ENCODE results near the gene PCDH12. TPM values are rescaled to one million over a fixed set of nuclear protein-coding genes. Genes with fewer than 3 reads are reported as not detected.

PCDH12 gene
- polyA plus RNA-seq, 4 donors: 13.2 to 17.3 (median 16.5) TPM

- peak in 2 of 4 donors; percentile 21 to 28 for DNase-seq (ENCODE audit: low read depth in 4 of 4, low spot score in 2 of 4)
These were observed 44.3 kb downstream of the PCDH12 start for GRCh38 chr5:141913560-141914198.

- no peak for DNase-seq (ENCODE audit: low read depth in 4 of 4, low spot score in 2 of 4)
These were observed 47.7 kb downstream of the PCDH12 start for GRCh38 chr5:141910271-141910673.

GRCh38 chr5:141909212-141909611 lies 48.8 kb downstream of the PCDH12 start:
- DNase-seq (ENCODE audit: low read depth in 4 of 4, low spot score in 2 of 4): no peak

- DNase-seq (ENCODE audit: low read depth in 4 of 4, low spot score in 2 of 4): no peak
These were observed 49.2 kb downstream of the PCDH12 start for GRCh38 chr5:141908796-141909195.

- no peak for DNase-seq (ENCODE audit: low read depth in 4 of 4, low spot score in 2 of 4)
These were observed 51.0 kb downstream of the PCDH12 start for GRCh38 chr5:141906972-141907371.

- DNase-seq (ENCODE audit: low read depth in 4 of 4, low spot score in 2 of 4): no peak
These were observed 51.5 kb downstream of the PCDH12 start for GRCh38 chr5:141906517-141906916.

- DNase-seq (ENCODE audit: low read depth in 4 of 4, low spot score in 2 of 4): no peak
These were observed 53.5 kb downstream of the PCDH12 start for GRCh38 chr5:141904551-141904950.

GRCh38 chr5:141903261-141903660 lies 54.7 kb downstream of the PCDH12 start:
- no peak for DNase-seq (ENCODE audit: low read depth in 4 of 4, low spot score in 2 of 4)

GRCh38 chr5:141902015-141902814 lies 55.8 kb downstream of the PCDH12 start:
- DNase-seq (ENCODE audit: low read depth in 4 of 4, low spot score in 2 of 4): no peak

- DNase-seq (ENCODE audit: low read depth in 4 of 4, low spot score in 2 of 4): no peak
These were observed 59.5 kb downstream of the PCDH12 start for GRCh38 chr5:141898448-141899049.

GRCh38 chr5:141897425-141897824 lies 60.6 kb downstream of the PCDH12 start:
- no peak for DNase-seq (ENCODE audit: low read depth in 4 of 4, low spot score in 2 of 4)

Other genes starting within 250 kb of the PCDH12 start
- gene PCDH1, start 79.8 kb downstream of the PCDH12 start, polyA plus RNA-seq (ENCODE audit: insufficient read length in 4 of 4): 10 to 100 TPM; 19.7 to 29.1 (median 26.9) TPM
- 100 to 1,000 TPM in 3 of 4 donors, 10 to 100 TPM in 1; 99.7 to 150 (median 112) TPM for gene DELE1, start 34.3 kb downstream of the PCDH12 start, polyA plus RNA-seq (ENCODE audit: insufficient read length in 4 of 4)
- gene RNF14, start 10.9 kb upstream of the PCDH12 start, polyA plus RNA-seq (ENCODE audit: insufficient read length in 4 of 4): 10 to 100 TPM; 52.3 to 74.8 (median 61.2) TPM
- 10 to 100 TPM; 60.1 to 62.8 (median 62.6) TPM for gene GNPDA1, start 54.8 kb upstream of the PCDH12 start, polyA plus RNA-seq (ENCODE audit: insufficient read length in 4 of 4)
- gene NDFIP1, start 150.6 kb upstream of the PCDH12 start, polyA plus RNA-seq (ENCODE audit: insufficient read length in 4 of 4): 100 to 1,000 TPM; 101 to 147 (median 134) TPM